Breast epithelium (tissue), 4 donors: ENCODE measurements around the gene DGKB. TPM values are rescaled to one million over a fixed set of nuclear protein-coding genes. Genes with fewer than 3 reads are reported as not detected.

Experiments used
- DNase-seq, 2 donors: peaks; one replicate each; pipeline ENCODE4 v3.0.0-alpha.2; 2019; ENCODE audit warnings: low spot score in 2 of 2
- H3K27ac ChIP-seq, 2 donors: fragments of 200-600 bp; sonication (generic) in 1 of 2; one replicate each; pipeline ENCODE4 v1.5.1; 2016 to 2019; ENCODE audit warnings: mild to moderate bottlenecking in 1 of 2
- H3K27me3 ChIP-seq, 2 donors: fragments of 200-600 bp; sonication (generic) in 1 of 2; one replicate each; pipeline versions ENCODE4 v1.5.1 to v1.6.0; 2017 to 2019; ENCODE audit warnings: control low read depth in 1 of 2, mild to moderate bottlenecking in 1 of 2
- H3K36me3 ChIP-seq: fragments of 200-600 bp; one replicate; pipeline ENCODE4 v1.5.1; 2019
- H3K4me1 ChIP-seq, 2 donors: fragments of 200-600 bp; sonication (generic); one replicate each; pipeline ENCODE4 v1.5.1; 2016 to 2019; ENCODE audit warnings: control low read depth in 1 of 2
- H3K4me3 ChIP-seq, 3 donors: fragments of 200-600 bp; sonication (generic); 1 replicate in 2 of 3; 2 replicates in 1 of 3; pipeline ENCODE4 v1.5.1; 2016 to 2019; ENCODE audit warnings: mild to moderate bottlenecking in 3 of 3, moderate library complexity in 2 of 3
- H3K9me3 ChIP-seq, 2 donors: fragments of 200-600 bp; sonication (generic) in 1 of 2; one replicate each; pipeline ENCODE4 v1.5.1; 2016 to 2019; ENCODE audit warnings: control low read depth in 1 of 2
- POLR2A ChIP-seq: fragments of 450-650 bp; IDR thresholded peaks from one replicate; pipeline ENCODE4 v1.6.1; 2016; ENCODE audit warnings: antibody characterized with exemption, mild to moderate bottlenecking, moderate library complexity
- POLR2AphosphoS5 ChIP-seq, 3 donors: sonication (generic); formaldehyde crosslinking; IDR thresholded peaks; one replicate each; pipeline ENCODE4 v1.6.1; 2017; ENCODE audit warnings: antibody characterized with exemption in 3 of 3
- intact Hi-C: fragments of 100-400 bp; cut with DNase I; formaldehyde crosslinking; loops from one replicate; pipeline ENCODE4 v1.15.1; 2023; ENCODE audit warnings: low total_unique reads
- total RNA-seq, 3 donors: library from RNA; depleted of rRNA; stranded (reverse); fragments of >200 nt; gene quantifications; one replicate each; pipeline ENCODE4 v1.1.0, GENCODE V29; 2016
- TF ChIP-seq, protein P1 (sequence below), 3 donors: fragments of 450-650 bp; IDR thresholded peaks; one replicate each; pipeline ENCODE4 v1.5.1; 2016 to 2017; ENCODE audit warnings: antibody characterized with exemption in 3 of 3, mild to moderate bottlenecking in 3 of 3, moderate library complexity in 3 of 3

The DGKB gene
- total RNA-seq, 3 donors from 2014 or later: 0.16 to 0.44 (median 0.33) TPM

DNA sequence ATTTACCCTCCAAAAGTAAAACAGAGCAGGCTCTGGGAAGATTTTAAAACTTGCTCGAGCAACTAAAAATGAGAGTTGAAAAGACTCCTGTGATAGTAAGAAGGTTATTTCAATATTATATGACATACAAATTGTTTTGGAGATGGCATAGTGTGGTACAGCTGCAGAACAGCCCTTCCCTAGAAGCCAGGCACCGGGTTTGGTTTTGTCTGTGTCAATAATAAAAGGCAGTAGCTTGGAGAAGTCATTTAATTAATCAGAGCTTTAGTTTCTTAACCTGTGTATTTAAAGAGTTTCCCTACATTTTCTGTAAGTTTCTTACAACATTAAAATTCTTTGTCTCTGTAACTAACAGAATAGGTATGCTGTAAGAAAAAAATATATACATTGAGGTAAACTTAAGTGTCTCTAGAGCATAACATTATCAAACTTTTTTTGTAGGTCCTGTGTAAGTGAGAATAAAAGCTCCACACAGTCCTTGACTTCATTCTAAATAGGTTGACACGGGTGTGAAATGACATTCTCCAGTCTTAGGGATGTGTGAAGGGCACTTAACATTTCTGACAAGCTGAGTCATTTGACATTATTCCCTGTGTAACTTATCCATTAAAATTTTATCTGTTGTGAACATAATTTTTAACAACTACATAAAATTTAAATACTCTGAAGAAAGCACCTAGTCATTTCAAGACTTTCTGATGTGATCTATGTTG, 488.1 kb downstream of the DGKB start:
- Histone ChIP-seq H3K27ac (no peak overlapping the region), H3K9me3 (no peaks in the 10 kb centered on the region), H3K36me3 (no peaks in the 10 kb centered on the region), H3K4me1 (no peaks in the 10 kb centered on the region), H3K27me3 (no peaks in the 10 kb centered on the region), H3K4me3 (no peak overlapping the region)
- intact Hi-C loops: no loop called here
- TF ChIP-seq POLR2A (no peak), POLR2AphosphoS5 (IDR thresholded peaks at IDR 0.05) (no peak)
- TF ChIP-seq, protein P1, sequence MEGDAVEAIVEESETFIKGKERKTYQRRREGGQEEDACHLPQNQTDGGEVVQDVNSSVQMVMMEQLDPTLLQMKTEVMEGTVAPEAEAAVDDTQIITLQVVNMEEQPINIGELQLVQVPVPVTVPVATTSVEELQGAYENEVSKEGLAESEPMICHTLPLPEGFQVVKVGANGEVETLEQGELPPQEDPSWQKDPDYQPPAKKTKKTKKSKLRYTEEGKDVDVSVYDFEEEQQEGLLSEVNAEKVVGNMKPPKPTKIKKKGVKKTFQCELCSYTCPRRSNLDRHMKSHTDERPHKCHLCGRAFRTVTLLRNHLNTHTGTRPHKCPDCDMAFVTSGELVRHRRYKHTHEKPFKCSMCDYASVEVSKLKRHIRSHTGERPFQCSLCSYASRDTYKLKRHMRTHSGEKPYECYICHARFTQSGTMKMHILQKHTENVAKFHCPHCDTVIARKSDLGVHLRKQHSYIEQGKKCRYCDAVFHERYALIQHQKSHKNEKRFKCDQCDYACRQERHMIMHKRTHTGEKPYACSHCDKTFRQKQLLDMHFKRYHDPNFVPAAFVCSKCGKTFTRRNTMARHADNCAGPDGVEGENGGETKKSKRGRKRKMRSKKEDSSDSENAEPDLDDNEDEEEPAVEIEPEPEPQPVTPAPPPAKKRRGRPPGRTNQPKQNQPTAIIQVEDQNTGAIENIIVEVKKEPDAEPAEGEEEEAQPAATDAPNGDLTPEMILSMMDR (IDR thresholded peaks at IDR 0.05): no peak
- DNase-seq: no peak

DNA sequence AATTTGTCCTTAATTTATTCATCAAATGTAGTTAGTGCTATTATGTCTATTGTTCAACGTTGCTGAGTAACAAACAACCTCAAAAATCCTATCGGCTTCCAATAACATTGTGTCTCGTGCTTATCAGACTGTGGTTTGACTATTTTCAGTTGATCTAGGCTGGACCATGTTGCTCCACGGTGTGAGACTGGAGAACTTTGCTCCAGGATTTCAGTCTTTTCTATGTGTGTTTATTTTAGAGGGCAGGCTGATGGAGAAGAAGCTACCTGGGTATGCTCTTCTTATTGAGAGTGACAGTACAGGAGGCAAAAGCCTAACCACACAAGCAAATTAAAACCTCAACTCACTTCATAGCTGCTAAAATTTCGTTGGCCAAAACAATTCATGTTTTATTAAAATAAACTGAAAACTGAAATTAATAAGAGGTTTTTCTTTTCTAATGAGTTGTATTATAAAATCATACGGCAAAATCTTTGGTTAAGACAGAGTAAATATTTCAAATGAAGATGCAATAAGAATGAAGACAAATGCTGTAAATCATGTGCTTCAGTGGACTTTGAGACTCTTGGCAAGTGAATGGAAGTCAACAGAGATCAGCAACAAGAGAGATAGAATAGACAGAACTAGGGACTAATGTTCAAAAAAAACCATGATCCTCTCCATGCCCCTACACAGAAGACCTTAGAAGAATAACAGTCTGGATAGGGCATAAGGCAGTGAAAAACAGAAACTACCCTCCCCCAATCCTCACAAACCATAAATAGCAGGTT, 495.1 kb downstream of the DGKB start:
- H3K4me3 ChIP-seq: no peak overlapping the region
- no peak overlapping the region for H3K27ac ChIP-seq
- no peaks in the 10 kb centered on the region for H3K27me3 ChIP-seq
- H3K36me3 ChIP-seq: no peaks in the 10 kb centered on the region
- TF ChIP-seq, protein P1 (IDR thresholded peaks at IDR 0.05): no peak
- TF ChIP-seq POLR2A (no peak), POLR2AphosphoS5 (IDR thresholded peaks at IDR 0.05) (no peak)
- H3K9me3 ChIP-seq: no peaks in the 10 kb centered on the region
- intact Hi-C loops: no loop called here
- H3K4me1 ChIP-seq: no peaks in the 10 kb centered on the region
- no peak for DNase-seq

GRCh38 chr7:14403587-14403986, 499.0 kb downstream of the DGKB start:
- Histone ChIP-seq H3K4me3 (no peak overlapping the region), H3K27me3 (no peaks in the 10 kb centered on the region), H3K36me3 (no peaks in the 10 kb centered on the region), H3K4me1 (no peaks in the 10 kb centered on the region), H3K27ac (no peak overlapping the region), H3K9me3 (no peaks in the 10 kb centered on the region)
- no peak for DNase-seq
- intact Hi-C loops: loop anchor here (2.0 kb wide), 1 partner anchor 29 kb away; no protein-coding TSS in a partner anchor
- TF ChIP-seq POLR2AphosphoS5 (IDR thresholded peaks at IDR 0.05) (no peak), POLR2A (no peak)
- TF ChIP-seq, protein P1 (IDR thresholded peaks at IDR 0.05): no peak

DNA sequence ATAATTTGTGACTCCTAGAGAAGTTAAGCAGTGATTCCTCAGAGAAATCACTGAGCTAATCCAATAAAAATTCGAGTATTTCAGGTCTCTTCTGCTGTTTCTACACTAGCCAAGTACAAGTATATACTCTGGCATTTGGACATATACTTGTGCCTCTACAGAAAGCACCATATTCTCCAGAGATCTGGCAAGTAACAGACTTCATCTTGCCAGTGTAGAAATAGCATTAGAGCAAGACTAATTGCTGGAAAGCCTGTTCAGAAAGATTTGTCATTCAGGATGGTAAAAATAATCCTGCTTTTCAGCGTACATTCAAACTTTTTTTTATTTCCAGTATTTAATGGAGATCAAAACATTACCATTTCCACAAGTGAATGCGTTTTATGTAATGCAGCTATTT, 502.3 kb downstream of the DGKB start:
- Histone ChIP-seq H3K4me3 (no peak overlapping the region), H3K27ac (no peak overlapping the region), H3K27me3 (no peaks in the 10 kb centered on the region), H3K36me3 (no peaks in the 10 kb centered on the region), H3K4me1 (no peaks in the 10 kb centered on the region), H3K9me3 (no peaks in the 10 kb centered on the region)
- DNase-seq: no peak
- intact Hi-C loops: no loop called here
- no peak for TF ChIP-seq POLR2AphosphoS5 (IDR thresholded peaks at IDR 0.05)
- TF ChIP-seq, protein P1 (IDR thresholded peaks at IDR 0.05): no peak
- no peak for TF ChIP-seq POLR2A

GRCh38 chr7:14398526-14398925, 504.0 kb downstream of the DGKB start:
- H3K27me3 ChIP-seq: no peaks in the 10 kb centered on the region
- H3K27ac ChIP-seq: no peak overlapping the region
- no peaks in the 10 kb centered on the region for H3K9me3 ChIP-seq
- intact Hi-C loops: no loop called here
- TF ChIP-seq, protein P1 (IDR thresholded peaks at IDR 0.05): no peak
- no peak for TF ChIP-seq POLR2AphosphoS5 (IDR thresholded peaks at IDR 0.05)
- no peak for TF ChIP-seq POLR2A
- no peak overlapping the region for H3K4me3 ChIP-seq
- no peaks in the 10 kb centered on the region for H3K4me1 ChIP-seq
- no peaks in the 10 kb centered on the region for H3K36me3 ChIP-seq
- no peak for DNase-seq
